DOHH2 (cell line): Measurements from ENCODE around the gene UXS1.

Experiments used
- H3F3A ChIP-seq: fragments of 200-600 bp; sonication (generic), shearing (Covaris generic); 2 replicates; pipeline ENCODE4 v1.6.0; 2016; ENCODE audit warnings: antibody characterized with exemption, mild to moderate bottlenecking; ENCODE audit not compliant: control insufficient read depth, insufficient read depth
- H3K27ac ChIP-seq: fragments of 200-600 bp; sonication (generic); 2 replicates; pipeline ENCODE4 v1.5.1; 2014; ENCODE audit warnings: low read depth, mild to moderate bottlenecking, low read length, moderate library complexity
- H3K27me3 ChIP-seq: fragments of 200-600 bp; sonication (generic); 2 replicates; pipeline ENCODE4 v1.6.1; 2014; ENCODE audit warnings: mild to moderate bottlenecking, low read length, mixed read lengths; ENCODE audit not compliant: control insufficient read depth
- H3K36me3 ChIP-seq: fragments of 200-600 bp; sonication (generic); 2 replicates; pipeline ENCODE4 v1.6.1; 2014; ENCODE audit warnings: mild to moderate bottlenecking, low read length, moderate library complexity, mixed read lengths; ENCODE audit not compliant: control insufficient read depth
- H3K4me1 ChIP-seq: fragments of 200-600 bp; sonication (generic); 2 replicates; pipeline ENCODE4 v1.6.1; 2014; ENCODE audit warnings: mild to moderate bottlenecking, low read length, mixed read lengths; ENCODE audit not compliant: control insufficient read depth
- H3K4me2 ChIP-seq: fragments of 200-600 bp; sonication (generic); 2 replicates; pipeline ENCODE4 v1.6.0; 2014; ENCODE audit warnings: mild to moderate bottlenecking, low read length, moderate library complexity
- H3K4me3 ChIP-seq: fragments of 200-600 bp; sonication (generic); 2 replicates; pipeline ENCODE4 v1.5.1; 2014; ENCODE audit warnings: mild to moderate bottlenecking, low read length, mixed read lengths
- H3K79me2 ChIP-seq: fragments of 200-600 bp; sonication (generic); 2 replicates; pipeline ENCODE4 v1.6.1; 2014; ENCODE audit warnings: mild to moderate bottlenecking, low read length, mixed read lengths; ENCODE audit not compliant: control insufficient read depth
- H3K9me2 ChIP-seq: fragments of 200-600 bp; sonication (generic); replicated peaks from 2 replicates; pipeline ENCODE4 v1.6.1; 2014; ENCODE audit warnings: mild to moderate bottlenecking, low read length, mixed read lengths; ENCODE audit not compliant: control insufficient read depth
- H3K9me3 ChIP-seq: fragments of 200-600 bp; sonication (generic); 2 replicates; pipeline ENCODE4 v1.6.1; 2014; ENCODE audit warnings: antibody characterized with exemption, low read length, mixed read lengths; ENCODE audit not compliant: control insufficient read depth, insufficient read depth
- H4K20me1 ChIP-seq: fragments of 200-600 bp; sonication (generic); 2 replicates; pipeline ENCODE4 v1.6.0; 2014; ENCODE audit warnings: low read depth, mild to moderate bottlenecking, antibody characterized with exemption, low read length, moderate library complexity; ENCODE audit not compliant: control insufficient read depth, insufficient read depth
- EZH2phosphoT487 ChIP-seq: fragments of 200-600 bp; sonication (generic); IDR thresholded peaks from 2 replicates; pipeline ENCODE4 v1.6.1; 2017; ENCODE audit warnings: borderline replicate concordance, mild to moderate bottlenecking, antibody characterized with exemption, low read length, moderate library complexity, mixed read lengths
- TF ChIP-seq, protein P1 (sequence below): fragments of 200-600 bp; sonication (generic); IDR thresholded peaks from one replicate; pipeline ENCODE4 v1.5.1; 2014; ENCODE audit warnings: antibody characterized with exemption, mild to moderate bottlenecking, low read depth, low read length; ENCODE audit not compliant: poor library complexity, severe bottlenecking

Gene UXS1

DNA sequence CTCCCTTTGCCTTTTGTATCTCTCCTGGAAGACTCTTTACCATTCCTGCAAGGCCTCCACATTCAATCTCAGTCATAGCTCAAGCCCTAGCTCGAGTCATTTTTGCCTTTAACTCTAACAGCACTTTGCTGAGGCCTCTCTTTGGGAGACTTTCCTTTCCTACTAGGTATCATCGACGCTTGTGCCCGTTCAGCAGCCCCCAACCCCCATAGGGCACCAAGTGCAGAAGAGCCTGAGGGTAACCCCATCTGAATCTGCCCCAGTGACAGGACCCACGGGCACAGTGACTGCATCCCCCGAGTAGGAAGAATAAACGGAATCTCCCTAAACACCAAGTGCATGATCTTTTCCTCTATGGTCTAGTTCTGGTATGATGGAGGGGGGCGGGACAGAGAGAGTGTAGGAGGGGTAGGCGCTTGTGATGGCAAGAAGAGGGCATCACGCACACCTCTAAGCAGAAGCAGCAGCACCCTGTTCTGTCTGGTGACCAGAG is 66.3 kb downstream of the UXS1 start:
- no peaks in the 10 kb centered on the region for H3F3A ChIP-seq
- H3K36me3 ChIP-seq: no peaks in the 10 kb centered on the region
- H3K27ac ChIP-seq: no peak overlapping the region
- TF ChIP-seq, protein P1, sequence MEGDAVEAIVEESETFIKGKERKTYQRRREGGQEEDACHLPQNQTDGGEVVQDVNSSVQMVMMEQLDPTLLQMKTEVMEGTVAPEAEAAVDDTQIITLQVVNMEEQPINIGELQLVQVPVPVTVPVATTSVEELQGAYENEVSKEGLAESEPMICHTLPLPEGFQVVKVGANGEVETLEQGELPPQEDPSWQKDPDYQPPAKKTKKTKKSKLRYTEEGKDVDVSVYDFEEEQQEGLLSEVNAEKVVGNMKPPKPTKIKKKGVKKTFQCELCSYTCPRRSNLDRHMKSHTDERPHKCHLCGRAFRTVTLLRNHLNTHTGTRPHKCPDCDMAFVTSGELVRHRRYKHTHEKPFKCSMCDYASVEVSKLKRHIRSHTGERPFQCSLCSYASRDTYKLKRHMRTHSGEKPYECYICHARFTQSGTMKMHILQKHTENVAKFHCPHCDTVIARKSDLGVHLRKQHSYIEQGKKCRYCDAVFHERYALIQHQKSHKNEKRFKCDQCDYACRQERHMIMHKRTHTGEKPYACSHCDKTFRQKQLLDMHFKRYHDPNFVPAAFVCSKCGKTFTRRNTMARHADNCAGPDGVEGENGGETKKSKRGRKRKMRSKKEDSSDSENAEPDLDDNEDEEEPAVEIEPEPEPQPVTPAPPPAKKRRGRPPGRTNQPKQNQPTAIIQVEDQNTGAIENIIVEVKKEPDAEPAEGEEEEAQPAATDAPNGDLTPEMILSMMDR: no peak
- TF ChIP-seq EZH2phosphoT487: no peak
- no peaks in the 10 kb centered on the region for H3K27me3 ChIP-seq
- H4K20me1 ChIP-seq: no peaks in the 10 kb centered on the region
- no peak overlapping the region for H3K4me3 ChIP-seq
- H3K4me2 ChIP-seq: no peak overlapping the region
- H3K9me2 ChIP-seq: no peaks in the 10 kb centered on the region
- H3K4me1 ChIP-seq: no peaks in the 10 kb centered on the region
- H3K79me2 ChIP-seq: no peaks in the 10 kb centered on the region
- H3K9me3 ChIP-seq: no peaks in the 10 kb centered on the region

DNA sequence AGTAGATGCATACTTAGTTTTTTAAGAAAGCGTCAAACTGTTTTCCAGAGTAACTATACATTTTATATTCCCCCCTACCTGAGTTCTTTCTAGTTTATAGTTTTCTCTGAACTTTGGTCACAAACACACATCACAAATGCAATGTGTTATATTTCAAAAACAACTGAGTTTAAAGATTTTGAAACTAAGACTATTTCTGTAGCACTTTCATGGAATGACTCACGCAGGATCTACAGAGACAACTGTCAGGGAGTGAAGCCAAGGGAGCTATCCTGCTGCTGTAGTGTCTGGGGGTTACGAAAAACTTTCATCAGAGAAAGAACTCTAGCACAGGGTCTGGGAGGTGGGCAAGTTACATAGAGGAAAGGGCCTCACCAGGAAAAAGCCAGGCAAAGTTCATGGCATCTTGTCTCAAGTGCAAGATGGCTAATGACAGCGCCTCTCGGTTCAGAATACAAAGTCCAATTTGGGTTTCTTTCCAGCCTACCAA is 66.8 kb downstream of the UXS1 start:
- no peaks in the 10 kb centered on the region for H3K36me3 ChIP-seq
- H3K4me1 ChIP-seq: no peaks in the 10 kb centered on the region
- H3K79me2 ChIP-seq: no peaks in the 10 kb centered on the region
- TF ChIP-seq, protein P1: no peak
- TF ChIP-seq EZH2phosphoT487: no peak
- H3K4me3 ChIP-seq: no peak overlapping the region
- no peaks in the 10 kb centered on the region for H4K20me1 ChIP-seq
- no peak overlapping the region for H3K27ac ChIP-seq
- H3K9me2 ChIP-seq: no peaks in the 10 kb centered on the region
- no peaks in the 10 kb centered on the region for H3F3A ChIP-seq
- H3K9me3 ChIP-seq: no peaks in the 10 kb centered on the region
- no peaks in the 10 kb centered on the region for H3K27me3 ChIP-seq
- no peak overlapping the region for H3K4me2 ChIP-seq

DNA sequence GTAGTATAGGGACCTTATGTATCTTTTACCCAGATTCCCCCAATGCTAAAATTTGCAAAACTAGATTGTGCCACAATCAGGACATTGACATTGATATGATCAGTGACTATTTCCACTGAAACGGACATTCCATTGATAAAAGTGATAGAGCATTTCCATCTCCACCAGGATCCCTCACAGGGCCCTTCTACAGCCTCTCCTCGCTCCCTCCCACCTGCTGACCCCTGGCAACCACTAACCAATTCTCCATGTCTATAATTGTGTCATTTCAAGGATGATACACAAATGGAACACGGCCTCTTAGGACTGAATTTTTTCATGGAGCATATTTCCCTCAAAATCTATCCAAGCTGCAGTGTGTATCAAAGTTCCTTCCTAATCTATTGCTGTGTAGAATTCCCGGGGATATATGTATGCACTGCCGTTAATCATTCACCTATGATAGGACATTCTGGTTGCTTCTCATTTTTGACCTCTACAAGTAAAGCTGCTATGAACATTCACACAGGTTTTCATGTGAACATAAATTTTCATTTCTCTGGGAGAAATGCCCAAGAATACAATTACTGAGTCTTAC is 67.3 kb downstream of the UXS1 start:
- H3K4me2 ChIP-seq: no peak overlapping the region
- no peaks in the 10 kb centered on the region for H3K9me2 ChIP-seq
- H3K79me2 ChIP-seq: no peaks in the 10 kb centered on the region
- H3F3A ChIP-seq: no peaks in the 10 kb centered on the region
- no peaks in the 10 kb centered on the region for H3K9me3 ChIP-seq
- no peak overlapping the region for H3K27ac ChIP-seq
- TF ChIP-seq, protein P1: no peak
- no peak for TF ChIP-seq EZH2phosphoT487
- H3K4me1 ChIP-seq: no peaks in the 10 kb centered on the region
- no peak overlapping the region for H3K4me3 ChIP-seq
- H4K20me1 ChIP-seq: no peaks in the 10 kb centered on the region
- H3K27me3 ChIP-seq: no peaks in the 10 kb centered on the region
- no peaks in the 10 kb centered on the region for H3K36me3 ChIP-seq
